GM12801 (cell line): ENCODE measurements around the gene MRTO4.
"Not testable (repeated sequence)": the region's sequence is repeated elsewhere in the genome, so short reads cannot be mapped to it uniquely, and the experiment has no call there.

ENCODE experiments used
- CTCF ChIP-seq: IDR thresholded peaks from one replicate; pipeline ENCODE4 v1.5.1; 2011; ENCODE audit warnings: control low read depth; ENCODE audit not compliant: insufficient read length; ENCODE audit errors: extremely low read depth

The MRTO4 gene

DNA sequence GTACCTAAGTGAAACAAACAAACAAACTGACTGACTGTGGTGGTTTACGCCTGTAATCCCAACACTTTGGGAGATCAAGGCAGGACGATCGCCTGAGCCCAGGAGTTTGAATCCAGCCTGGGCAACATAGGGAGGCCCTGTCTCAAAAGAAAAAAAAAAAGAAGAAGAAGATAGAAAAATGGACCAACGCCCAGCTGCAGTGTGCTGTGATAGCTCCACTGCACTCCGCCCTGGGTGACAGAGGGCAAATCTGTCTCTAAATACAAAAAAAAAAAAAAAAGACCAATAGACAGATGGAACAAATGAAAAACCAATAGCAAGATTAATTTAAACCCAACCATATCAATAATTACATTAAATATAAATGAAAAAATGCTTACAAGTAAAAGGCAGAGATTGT, 23.0 kb downstream of the MRTO4 start:
- TF ChIP-seq CTCF: no peak

DNA sequence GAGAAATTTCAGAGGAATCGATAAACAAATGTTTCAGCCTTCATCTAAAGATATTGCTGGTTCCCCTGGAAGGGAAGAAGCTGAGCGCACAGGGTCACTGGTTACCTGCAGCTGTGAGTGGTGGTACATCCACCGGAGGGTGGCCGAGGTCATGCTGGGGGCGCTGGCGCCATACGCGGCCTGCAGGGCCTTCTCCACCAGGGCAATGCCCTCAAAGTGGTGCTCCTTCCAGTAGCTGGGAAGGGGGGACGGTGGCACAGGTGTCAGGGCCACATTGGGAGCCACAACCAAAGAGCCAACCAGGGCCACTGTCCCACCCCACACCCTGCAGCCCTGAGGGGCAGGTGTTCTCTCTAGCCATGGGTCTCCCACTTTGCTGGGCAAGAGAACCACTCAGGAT, 32.3 kb downstream of the MRTO4 start:
- TF ChIP-seq CTCF: no peak

DNA sequence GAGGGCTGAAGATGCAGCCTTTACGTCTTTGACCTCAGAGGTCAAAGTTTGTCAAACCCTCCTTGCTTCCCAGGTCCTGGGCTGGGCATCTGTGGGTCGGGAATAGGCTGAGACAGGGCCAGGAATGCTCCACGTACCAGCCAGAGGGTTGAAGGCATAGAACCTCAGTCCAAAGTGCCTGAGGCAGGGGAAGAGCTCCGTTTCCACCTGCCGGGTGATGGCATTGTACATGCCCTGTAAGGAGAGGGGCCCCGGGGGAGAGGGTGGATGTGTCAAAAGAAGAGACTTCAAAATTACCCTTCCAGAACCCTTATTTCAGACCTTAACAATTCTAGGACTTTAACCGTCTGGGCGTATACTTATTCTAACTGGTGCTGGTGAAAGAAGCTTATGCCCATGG, 33.3 kb downstream of the MRTO4 start:
- no peak for TF ChIP-seq CTCF

GRCh38 chr1:19287436-19288185, 36.0 kb downstream of the MRTO4 start:
- TF ChIP-seq CTCF: no peak

DNA sequence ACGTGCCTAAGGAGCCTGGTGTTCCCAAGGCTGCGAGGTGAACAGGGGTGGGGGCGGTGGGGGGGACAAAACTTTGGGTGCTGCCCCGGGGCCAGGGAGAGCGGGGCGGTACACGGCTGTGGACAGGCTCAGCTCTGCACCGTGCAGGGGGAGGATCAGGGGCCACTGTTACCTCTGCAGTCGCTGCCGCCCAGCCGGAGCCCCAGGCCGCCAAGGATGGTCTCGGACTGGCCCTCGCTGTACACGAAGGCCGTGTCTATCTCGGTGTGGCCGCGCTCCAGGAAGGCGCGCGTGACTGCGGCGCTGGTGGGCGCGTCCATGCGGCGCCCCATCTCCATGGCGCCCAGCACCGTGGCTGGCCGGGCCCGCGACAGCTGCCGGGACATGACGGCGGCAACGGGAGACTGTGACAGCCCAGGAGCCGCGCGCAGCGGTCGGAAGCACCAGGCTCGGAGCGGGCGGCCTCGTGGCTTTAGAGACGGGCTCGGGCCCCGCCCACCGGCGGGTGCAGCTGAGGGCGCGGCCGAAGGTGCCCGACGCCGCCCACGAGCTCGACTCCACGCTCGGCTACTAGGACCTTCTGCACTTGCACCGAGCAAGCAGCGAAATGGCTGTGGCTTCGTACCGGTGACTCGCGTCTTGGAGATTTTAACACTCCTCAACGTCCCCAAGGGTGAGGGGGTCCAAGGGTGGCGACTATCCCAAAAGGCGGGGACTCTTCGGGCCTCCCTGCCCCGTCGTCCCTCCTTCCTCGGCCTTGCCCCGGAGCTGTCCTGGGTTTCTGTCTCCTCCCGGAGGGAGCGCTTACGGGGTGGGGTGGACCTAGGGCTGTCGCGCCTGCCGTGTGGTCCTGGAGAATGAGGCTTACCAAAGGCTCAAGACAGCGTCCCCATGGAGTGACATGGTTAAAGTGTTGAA, 37.0 kb downstream of the MRTO4 start, which contains the start of gene AKR7A3:
TSS of gene AKR7A3 (minus strand) at position 447 of the 918 bp plus-strand sequence. CDS start at position 386, 61 bp downstream.
- not testable (repeated sequence) for TF ChIP-seq CTCF

DNA sequence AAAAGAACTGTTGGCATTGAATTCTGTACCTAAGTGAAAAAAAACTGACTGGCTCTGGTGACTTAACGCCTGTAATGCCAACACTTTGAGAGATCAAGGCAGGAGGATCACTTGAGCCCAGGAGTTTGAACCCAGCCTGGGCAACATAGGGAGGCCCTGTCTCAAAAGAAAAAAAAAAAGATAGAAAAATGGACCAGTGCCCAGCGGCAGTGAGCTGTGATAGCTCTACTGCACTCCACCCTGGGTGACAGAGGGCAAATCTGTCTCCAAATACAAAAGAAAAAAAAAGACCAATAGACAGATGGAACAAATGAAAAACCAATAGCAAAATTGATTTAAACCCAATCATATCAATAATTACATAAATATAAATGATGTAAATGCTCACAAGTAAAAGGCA, 37.6 kb downstream of the MRTO4 start:
- no peak for TF ChIP-seq CTCF

DNA sequence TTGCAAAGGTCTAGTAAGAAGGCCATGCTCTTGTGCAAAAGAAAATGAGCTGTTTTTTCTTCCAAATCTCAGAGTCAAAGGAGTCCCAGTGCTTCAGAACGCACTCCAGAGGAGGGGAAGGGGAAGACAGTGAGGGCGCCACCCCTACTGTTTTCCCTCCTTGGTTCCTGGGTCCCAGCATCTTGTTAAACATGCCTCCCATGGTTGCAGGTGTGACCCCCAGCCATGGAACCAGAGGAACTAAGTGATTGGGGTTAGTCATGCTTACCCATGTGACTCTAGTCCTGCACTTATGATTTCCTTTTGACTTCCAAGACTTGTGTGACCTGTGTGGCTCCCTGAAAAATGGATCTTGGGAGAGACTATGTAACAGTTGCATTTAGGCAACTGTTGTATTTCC, 43.0 kb downstream of the MRTO4 start:
- no peak for TF ChIP-seq CTCF
